Stimulated activated effector memory CD8-positive, alpha-beta T cell treated with anti-CD3 and anti-CD28 coated beads, Interleukin-12 subunit alpha, Interleukin-12 subunit beta, amount 100 ng/mL, for 72 hours (primary cell): ENCODE results near the gene RARB.

Experiments
- ATAC-seq: fragments of 150-1000 bp; cut with Tn5 transposase; 2 replicates; pipeline ENCODE4 v1.10.0; 2021
- DNase-seq, 2 donors: peaks; one replicate each; pipeline ENCODE4 v3.0.0; 2021 to 2022; ENCODE audit warnings: low spot score in 2 of 2
- H3K27ac Mint-ChIP-seq: one replicate; pipeline ENCODE4 v1.8.0; 2022; ENCODE audit warnings: mild to moderate bottlenecking, mixed read lengths
- H3K36me3 Mint-ChIP-seq: one replicate; pipeline ENCODE4 v1.8.0; 2022; ENCODE audit warnings: mild to moderate bottlenecking, mixed read lengths
- H3K4me1 Mint-ChIP-seq: one replicate; pipeline ENCODE4 v1.8.0; 2022; ENCODE audit warnings: mixed read lengths
- H3K4me3 Mint-ChIP-seq: one replicate; pipeline ENCODE4 v1.8.0; 2022; ENCODE audit warnings: mild to moderate bottlenecking, mixed read lengths
- H3K9me3 Mint-ChIP-seq: one replicate; pipeline ENCODE4 v1.8.0; 2022; ENCODE audit warnings: mixed read lengths

RARB gene

GRCh38 chr3:25430287-25430934 is 2.3 kb downstream of the RARB start:
- no peaks in the 10 kb centered on the region for H3K36me3 Mint-ChIP-seq
- no peak overlapping the region for H3K4me3 Mint-ChIP-seq
- H3K27ac Mint-ChIP-seq, result no peak overlapping the region
- H3K9me3 Mint-ChIP-seq, result no peaks in the 10 kb centered on the region
- no peak for DNase-seq
- ATAC-seq, result no peak
- H3K4me1 Mint-ChIP-seq, result no peaks in the 10 kb centered on the region

- no peak for ATAC-seq
- H3K27ac Mint-ChIP-seq, result no peak overlapping the region
- no peak overlapping the region for H3K4me3 Mint-ChIP-seq
- H3K9me3 Mint-ChIP-seq, result no peaks in the 10 kb centered on the region
- no peaks in the 10 kb centered on the region for H3K4me1 Mint-ChIP-seq
- H3K36me3 Mint-ChIP-seq, result no peaks in the 10 kb centered on the region
- DNase-seq, result no peak
These were observed 3.1 kb downstream of the RARB start for GRCh38 chr3:25430935-25431770.

- Mint-ChIP-seq H3K4me3 (no peak overlapping the region), H3K9me3 (no peaks in the 10 kb centered on the region), H3K27ac (no peak overlapping the region), H3K4me1 (no peaks in the 10 kb centered on the region), H3K36me3 (no peaks in the 10 kb centered on the region)
- no peak for DNase-seq
- ATAC-seq, result no peak
These were observed 4.2 kb downstream of the RARB start for GRCh38 chr3:25432176-25432720.

GRCh38 chr3:25433106-25433505 is 5.0 kb downstream of the RARB start:
- H3K36me3 Mint-ChIP-seq, result no peaks in the 10 kb centered on the region
- DNase-seq, result no peak
- H3K27ac Mint-ChIP-seq, result no peak overlapping the region
- no peaks in the 10 kb centered on the region for H3K4me1 Mint-ChIP-seq
- no peak overlapping the region for H3K4me3 Mint-ChIP-seq
- ATAC-seq, result no peak
- H3K9me3 Mint-ChIP-seq, result no peaks in the 10 kb centered on the region

GRCh38 chr3:25433868-25434267 is 5.8 kb downstream of the RARB start:
- ATAC-seq (no peak), DNase-seq (no peak)
- Mint-ChIP-seq H3K4me1 (no peaks in the 10 kb centered on the region), H3K27ac (no peak overlapping the region), H3K4me3 (no peak overlapping the region), H3K9me3 (no peaks in the 10 kb centered on the region), H3K36me3 (no peaks in the 10 kb centered on the region)

GRCh38 chr3:25437953-25438352 is 9.9 kb downstream of the RARB start:
- no peaks in the 10 kb centered on the region for H3K4me1 Mint-ChIP-seq
- H3K9me3 Mint-ChIP-seq, result no peaks in the 10 kb centered on the region
- DNase-seq (no peak), ATAC-seq (no peak)
- H3K36me3 Mint-ChIP-seq, result no peaks in the 10 kb centered on the region
- H3K27ac Mint-ChIP-seq, result no peak overlapping the region
- H3K4me3 Mint-ChIP-seq, result no peak overlapping the region

- Mint-ChIP-seq H3K27ac (no peak overlapping the region), H3K36me3 (no peaks in the 10 kb centered on the region), H3K9me3 (no peaks in the 10 kb centered on the region), H3K4me3 (no peak overlapping the region), H3K4me1 (no peaks in the 10 kb centered on the region)
- ATAC-seq, result no peak
- no peak for DNase-seq
These were observed 10.9 kb downstream of the RARB start for GRCh38 chr3:25438791-25439555.

- no peak overlapping the region for H3K4me3 Mint-ChIP-seq
- no peaks in the 10 kb centered on the region for H3K36me3 Mint-ChIP-seq
- no peaks in the 10 kb centered on the region for H3K9me3 Mint-ChIP-seq
- no peak overlapping the region for H3K27ac Mint-ChIP-seq
- ATAC-seq (no peak), DNase-seq (peak in 1 of 2 donors; percentile 51)
- no peaks in the 10 kb centered on the region for H3K4me1 Mint-ChIP-seq
These were observed 13.3 kb downstream of the RARB start for GRCh38 chr3:25441234-25441856.

GRCh38 chr3:25442486-25442885 is 14.4 kb downstream of the RARB start:
- ATAC-seq (no peak), DNase-seq (no peak)
- Mint-ChIP-seq H3K27ac (no peak overlapping the region), H3K4me1 (no peaks in the 10 kb centered on the region), H3K9me3 (no peaks in the 10 kb centered on the region), H3K36me3 (no peaks in the 10 kb centered on the region), H3K4me3 (no peak overlapping the region)

GRCh38 chr3:25444273-25444672 is 16.2 kb downstream of the RARB start:
- H3K4me1 Mint-ChIP-seq, result no peaks in the 10 kb centered on the region
- ATAC-seq, result no peak
- H3K27ac Mint-ChIP-seq, result no peak overlapping the region
- no peak for DNase-seq
- no peaks in the 10 kb centered on the region for H3K9me3 Mint-ChIP-seq
- H3K4me3 Mint-ChIP-seq, result no peak overlapping the region
- no peaks in the 10 kb centered on the region for H3K36me3 Mint-ChIP-seq

- Mint-ChIP-seq H3K36me3 (no peaks in the 10 kb centered on the region), H3K4me1 (no peaks in the 10 kb centered on the region), H3K9me3 (no peaks in the 10 kb centered on the region)
These were observed 17.7 kb downstream of the RARB start for GRCh38 chr3:25445731-25446130.

GRCh38 chr3:25447285-25447684 is 19.2 kb downstream of the RARB start:
- Mint-ChIP-seq H3K4me1 (no peaks in the 10 kb centered on the region), H3K4me3 (no peak overlapping the region), H3K36me3 (no peaks in the 10 kb centered on the region), H3K27ac (no peak overlapping the region), H3K9me3 (no peaks in the 10 kb centered on the region)
- ATAC-seq (no peak), DNase-seq (no peak)

More at GRCh38 chr3:25445731-25446130, 17.7 kb downstream of the RARB start:
- H3K4me3 Mint-ChIP-seq, result no peak overlapping the region
- DNase-seq (no peak), ATAC-seq (no peak)
- no peak overlapping the region for H3K27ac Mint-ChIP-seq

GRCh38 chr3:25447925-25448324 is 19.9 kb downstream of the RARB start:
- Mint-ChIP-seq H3K9me3 (no peaks in the 10 kb centered on the region), H3K4me3 (no peak overlapping the region), H3K4me1 (no peaks in the 10 kb centered on the region), H3K36me3 (no peaks in the 10 kb centered on the region), H3K27ac (no peak overlapping the region)
- no peak for ATAC-seq
- DNase-seq, result no peak

- Mint-ChIP-seq H3K9me3 (no peaks in the 10 kb centered on the region), H3K4me3 (no peak overlapping the region), H3K4me1 (no peaks in the 10 kb centered on the region), H3K27ac (no peak overlapping the region), H3K36me3 (no peaks in the 10 kb centered on the region)
- ATAC-seq (peak; percentile 28), DNase-seq (no peak)
These were observed 21.0 kb downstream of the RARB start for GRCh38 chr3:25448750-25449692.
